HG02571 (cell line): ENCODE data around the gene FOXP1.

ENCODE experiments used
- ATAC-seq: cut with Tn5 transposase; IDR thresholded peaks from one replicate; pipeline ENCODE4 v1.9.1; 2021; ENCODE audit warnings: mild to moderate bottlenecking, moderate library complexity; ENCODE audit not compliant: unreplicated experiment

Gene FOXP1

GRCh38 chr3:71120012-71120411 is 463.5 kb downstream of the FOXP1 start:
- ATAC-seq: no peak

GRCh38 chr3:71119171-71119570 is 464.4 kb downstream of the FOXP1 start:
- no peak for ATAC-seq

GRCh38 chr3:71118436-71118835 is 465.1 kb downstream of the FOXP1 start:
- no peak for ATAC-seq

- ATAC-seq: no peak
These were observed 465.8 kb downstream of the FOXP1 start for GRCh38 chr3:71117572-71118247.

- no peak for ATAC-seq
These were observed 468.9 kb downstream of the FOXP1 start for GRCh38 chr3:71114610-71115009.

- ATAC-seq: no peak
These were observed 471.0 kb downstream of the FOXP1 start for GRCh38 chr3:71112576-71112975.

- ATAC-seq: no peak
These were observed 471.6 kb downstream of the FOXP1 start for GRCh38 chr3:71111784-71112440.

- ATAC-seq: no peak
These were observed 472.9 kb downstream of the FOXP1 start for GRCh38 chr3:71110385-71111222.

GRCh38 chr3:71109977-71110285 is 473.6 kb downstream of the FOXP1 start:
- ATAC-seq: no peak

GRCh38 chr3:71109241-71109976 is 474.1 kb downstream of the FOXP1 start:
- no peak for ATAC-seq

- no peak for ATAC-seq
These were observed 475.6 kb downstream of the FOXP1 start for GRCh38 chr3:71107926-71108325.

- ATAC-seq: no peak
These were observed 478.6 kb downstream of the FOXP1 start for GRCh38 chr3:71104976-71105375.

- no peak for ATAC-seq
These were observed 479.0 kb downstream of the FOXP1 start for GRCh38 chr3:71104556-71104955.

GRCh38 chr3:71104121-71104541 is 479.4 kb downstream of the FOXP1 start:
- ATAC-seq: no peak

- no peak for ATAC-seq
These were observed 480.1 kb downstream of the FOXP1 start for GRCh38 chr3:71103430-71103921.

GRCh38 chr3:71102111-71102983 is 481.2 kb downstream of the FOXP1 start:
- ATAC-seq: no peak

- no peak for ATAC-seq
These were observed 481.9 kb downstream of the FOXP1 start for GRCh38 chr3:71101626-71102025.

GRCh38 chr3:71101014-71101413 is 482.5 kb downstream of the FOXP1 start:
- ATAC-seq: no peak

GRCh38 chr3:71099997-71100719 is 483.4 kb downstream of the FOXP1 start:
- no peak for ATAC-seq
